GM18909 (cell line): ENCODE measurements around the gene RAB3IL1.

Source experiments
- ATAC-seq: cut with Tn5 transposase; IDR thresholded peaks from one replicate; pipeline ENCODE4 v1.9.1; 2021; ENCODE audit warnings: mild to moderate bottlenecking; ENCODE audit not compliant: unreplicated experiment, poor library complexity

Gene RAB3IL1

DNA sequence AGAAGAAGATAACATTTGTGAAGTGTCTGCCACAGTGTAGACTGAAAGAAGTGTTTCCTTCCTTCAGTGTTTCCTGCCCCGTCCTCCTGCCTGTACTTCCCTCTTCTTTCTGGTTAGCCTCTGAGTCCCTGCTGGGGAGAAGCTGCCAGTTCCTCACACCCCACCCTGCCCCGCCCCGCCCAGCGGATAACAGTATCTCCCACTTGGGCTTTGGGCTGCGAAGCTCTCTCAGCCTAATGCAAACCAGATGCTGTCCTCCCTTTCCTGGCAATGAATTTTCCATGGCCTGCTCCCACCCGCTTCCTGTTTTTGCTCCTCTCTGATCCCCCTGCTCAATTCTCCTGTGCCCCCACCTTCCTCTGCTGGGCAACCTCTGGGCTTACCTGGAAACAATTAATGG is 5.2 kb upstream of the RAB3IL1 start:
- ATAC-seq: no peak

DNA sequence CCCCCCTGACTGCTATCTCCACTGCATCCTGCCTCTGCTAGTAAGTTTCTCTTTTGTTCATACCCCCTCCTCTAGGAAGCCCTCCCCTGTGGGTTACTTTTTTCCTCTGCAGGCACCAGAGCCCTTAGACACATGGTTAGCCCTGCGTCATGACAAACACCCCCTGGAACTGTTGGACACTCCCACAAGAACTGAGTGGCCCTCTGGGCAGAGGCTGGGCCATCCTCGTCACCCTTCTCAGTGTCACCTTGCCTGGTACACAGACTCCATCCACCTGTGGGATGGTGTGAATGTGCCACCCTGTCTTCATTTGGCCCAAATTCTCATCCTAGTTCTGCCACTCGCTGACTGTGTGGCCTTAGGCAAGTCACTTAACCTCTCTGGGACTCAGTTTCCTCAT is 4.1 kb upstream of the RAB3IL1 start:
- no peak for ATAC-seq

DNA sequence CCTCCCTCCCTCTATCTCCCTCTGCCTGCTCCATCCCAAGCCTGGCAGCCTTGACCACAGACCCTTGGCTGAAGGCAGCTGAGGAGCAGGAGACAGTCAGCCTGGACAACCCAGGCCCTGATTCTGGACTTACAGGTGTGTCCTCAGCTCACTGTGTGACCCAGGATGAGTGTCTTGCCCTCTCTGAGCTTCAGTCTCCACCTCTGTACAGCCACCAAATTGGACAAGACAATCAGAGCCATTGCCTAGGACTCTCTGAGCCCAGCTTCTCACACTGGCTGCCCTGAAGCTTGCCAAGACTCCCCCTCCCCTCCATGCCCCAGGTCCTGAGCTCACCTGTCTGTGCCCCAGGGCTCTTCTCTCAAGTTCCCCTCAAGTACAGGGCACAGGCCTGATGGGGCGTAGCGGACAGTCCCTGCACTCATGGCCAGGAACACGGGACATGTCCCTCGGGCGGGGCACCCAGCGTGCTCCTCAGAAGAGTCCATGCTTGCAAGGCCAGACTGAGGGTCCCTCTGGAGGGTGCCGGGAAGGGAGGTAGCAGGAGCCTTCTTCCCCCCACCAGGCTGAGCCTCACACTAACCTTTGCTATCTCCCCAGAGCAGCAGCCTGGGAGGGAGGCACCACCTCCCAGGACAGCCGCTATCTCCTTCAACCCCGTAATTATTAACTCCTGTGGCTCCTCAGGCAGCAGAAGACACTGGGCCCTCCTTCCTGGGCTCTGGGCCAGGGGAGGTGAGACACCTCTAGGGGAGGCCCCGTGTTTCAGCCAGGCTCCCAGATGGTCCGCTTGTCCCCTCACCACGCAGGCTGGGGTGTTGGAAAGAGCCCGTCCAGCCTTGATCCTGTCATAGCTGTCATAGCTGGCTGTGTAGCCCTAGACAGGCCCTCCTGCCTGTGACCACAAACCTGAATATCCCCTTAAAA is 2.6 kb upstream of the RAB3IL1 start:
- no peak for ATAC-seq

DNA sequence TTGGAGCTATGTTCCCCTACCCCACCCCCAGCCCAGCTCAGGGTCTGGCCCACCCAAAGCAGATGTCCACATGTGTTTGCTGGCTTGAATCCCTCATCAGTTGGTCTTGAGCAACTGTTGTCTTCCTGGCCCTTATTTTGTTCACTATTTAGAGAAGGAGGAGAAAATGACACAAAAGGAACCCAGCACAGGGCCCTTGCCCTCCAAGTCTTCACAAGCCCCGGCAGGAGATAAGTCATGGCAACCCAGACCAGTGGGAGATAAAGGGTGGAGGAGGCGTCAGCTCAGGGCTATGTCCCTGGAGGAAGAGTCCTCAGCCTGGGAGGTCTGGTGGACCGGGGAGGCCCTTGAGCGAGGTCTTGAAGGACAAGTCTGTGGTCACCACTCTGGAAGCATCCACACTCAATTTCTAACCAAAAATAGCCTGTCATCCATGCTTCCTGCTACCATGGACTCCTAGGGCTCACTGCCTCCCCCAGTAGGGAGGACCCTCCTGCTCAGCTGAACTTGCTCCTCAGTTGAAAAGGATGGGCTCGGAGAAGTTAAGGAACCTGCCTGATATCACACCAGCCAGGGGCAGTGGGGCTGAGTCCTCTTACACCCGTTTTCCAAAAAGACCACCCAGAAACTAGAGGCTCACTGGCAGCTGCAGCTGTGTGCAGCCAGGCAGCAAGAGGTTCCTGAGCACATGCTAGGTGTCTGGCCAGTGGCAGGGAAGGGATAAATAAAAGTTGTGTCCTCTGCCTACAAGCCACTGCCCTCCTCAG is 1.8 kb upstream of the RAB3IL1 start:
- ATAC-seq: no peak

DNA sequence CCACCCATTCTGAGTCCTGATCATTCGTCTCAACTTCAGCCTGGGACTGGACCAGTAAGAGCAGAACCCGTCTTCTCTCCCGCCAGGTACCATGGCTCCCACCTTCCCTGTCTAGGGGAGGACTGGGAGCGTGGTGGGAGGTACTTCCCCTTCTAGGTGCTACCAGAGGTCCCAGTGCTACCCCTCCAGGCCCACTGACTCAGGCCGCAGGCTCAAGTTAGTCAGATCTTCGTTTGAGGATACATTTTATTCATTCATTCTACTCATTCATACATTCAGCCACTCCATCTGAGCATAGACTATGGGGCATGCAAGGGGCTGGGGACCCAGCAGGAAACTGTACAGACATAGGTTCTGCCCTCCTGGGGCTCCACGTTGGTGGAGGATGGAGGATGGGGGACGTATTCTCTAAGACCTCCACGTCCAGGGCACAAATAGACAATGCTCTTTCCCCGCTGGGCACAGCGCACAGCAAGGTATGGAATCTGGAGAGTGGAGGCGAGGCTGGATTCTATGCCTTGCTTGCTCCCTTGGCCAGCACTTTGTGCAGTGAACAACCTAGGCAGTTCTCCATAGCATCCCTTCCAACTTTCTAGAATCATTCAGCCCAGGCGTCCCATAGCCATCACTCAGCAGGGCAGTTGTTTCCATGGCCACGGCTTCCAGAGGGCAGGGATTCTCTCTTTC is 1.0 kb upstream of the RAB3IL1 start:
- no peak for ATAC-seq

DNA sequence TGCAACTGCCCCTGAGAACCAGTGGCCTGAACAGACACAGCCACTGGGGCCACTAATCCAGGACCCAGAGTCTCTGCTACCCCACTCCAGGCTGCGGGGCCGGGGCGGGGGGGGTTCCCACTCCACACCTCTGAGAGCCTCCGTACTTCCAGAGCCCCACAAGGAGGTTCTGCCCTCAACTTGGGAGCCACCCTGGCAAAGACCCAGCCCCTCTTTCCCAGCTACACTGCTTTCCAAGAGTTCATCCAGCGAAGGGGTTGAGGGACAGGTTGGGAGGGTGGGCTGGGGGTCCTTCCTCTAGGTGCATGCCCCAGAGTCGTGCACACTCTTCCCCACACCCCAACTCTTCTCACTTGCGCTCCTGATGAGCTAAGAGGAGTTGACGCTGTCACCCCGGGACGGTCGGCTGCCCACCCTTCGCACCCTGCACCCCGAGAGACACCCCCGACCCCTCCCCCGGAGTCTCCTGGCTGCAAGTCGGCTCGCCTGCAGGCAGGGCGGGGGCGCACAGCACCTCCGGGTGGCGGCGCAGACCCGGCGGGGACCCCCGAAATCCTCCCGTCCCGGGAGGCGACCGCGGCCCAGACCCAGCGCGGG is 531 bp downstream of the RAB3IL1 start:
- ATAC-seq: no peak

DNA sequence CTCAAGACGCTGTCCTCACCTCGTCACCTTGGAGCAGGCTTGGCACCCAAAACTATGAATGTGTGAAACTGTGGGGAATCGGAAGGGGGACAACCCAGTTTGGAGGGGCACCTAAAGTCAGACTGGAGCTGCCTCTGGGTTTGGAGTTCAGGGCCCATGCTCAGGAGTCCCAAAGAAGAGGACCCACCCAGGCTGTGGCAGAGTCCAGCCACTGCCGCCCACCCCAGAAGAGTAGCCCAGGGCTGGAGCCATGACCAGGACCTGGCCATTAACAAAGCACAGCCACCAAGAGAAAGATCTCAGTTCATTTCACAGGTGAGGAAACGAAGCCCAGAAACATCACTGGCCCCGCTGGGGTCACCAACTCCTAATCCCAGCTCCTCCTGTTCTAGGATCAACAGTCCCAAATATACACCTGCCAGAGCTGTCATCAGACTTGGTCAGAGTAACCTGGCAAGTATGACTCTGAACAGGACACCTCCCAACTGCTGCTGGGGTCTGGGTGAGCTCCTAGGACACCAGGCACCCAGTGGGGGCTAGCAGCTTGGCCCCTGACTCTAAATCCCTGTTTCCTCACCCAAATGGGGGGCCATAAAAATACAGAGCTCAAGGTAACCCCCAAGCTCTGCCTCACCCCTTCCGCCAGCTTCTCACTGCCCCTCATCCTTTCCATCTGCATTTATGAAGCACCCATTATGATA is 2.7 kb downstream of the RAB3IL1 start:
- no peak for ATAC-seq

DNA sequence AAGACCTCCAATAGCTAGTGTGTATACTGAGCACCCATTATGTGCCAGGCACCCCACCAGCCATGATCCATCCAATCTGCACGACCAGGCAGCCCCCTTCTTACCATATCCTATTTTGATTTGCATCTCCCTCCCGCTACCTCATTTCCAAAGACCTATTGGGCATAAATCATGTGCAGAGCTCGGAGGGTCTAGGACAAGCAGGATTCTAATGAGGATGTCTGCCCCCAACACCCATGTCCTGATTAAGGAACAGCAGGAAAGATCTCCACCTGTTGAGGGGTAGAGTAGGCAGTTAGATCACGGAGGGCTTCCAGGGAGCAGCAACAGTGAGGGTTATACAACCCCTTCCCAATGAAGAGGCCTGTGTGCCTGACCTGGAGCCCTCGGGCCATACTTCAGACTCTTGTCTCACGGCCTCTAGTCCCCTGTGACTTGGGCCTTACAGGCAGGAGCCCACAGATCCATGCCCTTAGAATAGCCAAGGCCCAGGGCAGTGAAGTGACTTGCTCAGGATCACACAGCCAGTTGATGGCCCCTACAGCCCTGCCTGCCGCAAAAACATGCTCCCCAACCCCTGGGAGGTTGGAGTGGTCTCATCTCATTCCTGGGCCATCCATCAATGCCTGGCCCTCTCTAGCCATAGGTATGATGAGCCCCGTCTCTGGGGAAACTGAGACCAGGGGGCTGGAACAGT is 3.5 kb downstream of the RAB3IL1 start:
- no peak for ATAC-seq

DNA sequence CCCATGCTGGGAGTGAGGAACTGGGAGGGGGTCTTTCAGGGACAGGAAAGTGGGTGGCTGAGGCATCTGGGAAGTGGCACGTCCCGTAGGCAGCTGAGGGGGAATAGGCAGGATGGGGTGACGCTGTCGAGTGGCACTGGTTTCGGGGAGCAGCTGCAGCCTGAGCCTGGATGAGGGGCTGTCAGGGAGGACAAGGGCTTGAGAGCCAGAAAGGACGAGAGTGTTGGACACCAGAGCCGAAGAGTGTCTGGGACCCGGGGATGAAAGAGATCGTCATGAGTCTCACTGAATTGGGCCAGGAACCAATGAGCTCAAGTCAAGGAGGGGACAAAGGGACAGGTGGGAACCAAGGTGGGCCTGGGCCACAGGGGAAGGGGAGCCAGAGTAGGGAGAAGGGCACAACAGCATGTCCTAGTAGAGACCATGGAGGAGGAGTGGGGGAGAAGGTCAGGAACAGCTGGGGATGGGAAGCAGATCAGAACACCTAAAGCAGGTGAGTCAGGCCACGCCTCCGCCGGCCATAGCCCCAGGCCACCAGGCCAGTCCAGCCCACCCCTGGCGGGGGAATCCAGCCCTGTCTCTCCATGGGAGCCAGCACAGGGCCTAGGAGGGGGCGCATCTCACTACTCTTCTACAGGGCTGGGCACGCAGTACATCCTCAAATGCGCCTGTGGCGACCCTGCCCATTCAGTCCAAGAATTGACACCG is 4.2 kb downstream of the RAB3IL1 start:
- ATAC-seq: no peak

DNA sequence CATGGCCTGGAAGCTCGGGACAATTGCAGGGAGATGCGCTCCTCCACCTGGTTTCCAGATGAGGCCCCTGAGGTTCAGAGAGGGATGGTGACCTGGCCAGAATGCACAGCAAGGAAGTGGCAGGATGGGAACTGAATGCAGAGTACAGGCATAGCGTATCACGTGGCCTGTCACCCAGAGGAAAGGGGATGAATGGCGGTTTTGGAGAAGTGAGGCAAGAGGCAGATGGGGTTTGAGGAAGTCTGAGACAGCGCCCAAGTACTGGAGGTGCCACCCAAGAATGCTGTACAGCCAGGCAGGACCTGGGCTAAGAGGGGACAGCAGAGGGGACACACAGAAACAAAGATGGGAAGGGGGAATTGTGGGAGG is 4.9 kb downstream of the RAB3IL1 start:
- no peak for ATAC-seq

DNA sequence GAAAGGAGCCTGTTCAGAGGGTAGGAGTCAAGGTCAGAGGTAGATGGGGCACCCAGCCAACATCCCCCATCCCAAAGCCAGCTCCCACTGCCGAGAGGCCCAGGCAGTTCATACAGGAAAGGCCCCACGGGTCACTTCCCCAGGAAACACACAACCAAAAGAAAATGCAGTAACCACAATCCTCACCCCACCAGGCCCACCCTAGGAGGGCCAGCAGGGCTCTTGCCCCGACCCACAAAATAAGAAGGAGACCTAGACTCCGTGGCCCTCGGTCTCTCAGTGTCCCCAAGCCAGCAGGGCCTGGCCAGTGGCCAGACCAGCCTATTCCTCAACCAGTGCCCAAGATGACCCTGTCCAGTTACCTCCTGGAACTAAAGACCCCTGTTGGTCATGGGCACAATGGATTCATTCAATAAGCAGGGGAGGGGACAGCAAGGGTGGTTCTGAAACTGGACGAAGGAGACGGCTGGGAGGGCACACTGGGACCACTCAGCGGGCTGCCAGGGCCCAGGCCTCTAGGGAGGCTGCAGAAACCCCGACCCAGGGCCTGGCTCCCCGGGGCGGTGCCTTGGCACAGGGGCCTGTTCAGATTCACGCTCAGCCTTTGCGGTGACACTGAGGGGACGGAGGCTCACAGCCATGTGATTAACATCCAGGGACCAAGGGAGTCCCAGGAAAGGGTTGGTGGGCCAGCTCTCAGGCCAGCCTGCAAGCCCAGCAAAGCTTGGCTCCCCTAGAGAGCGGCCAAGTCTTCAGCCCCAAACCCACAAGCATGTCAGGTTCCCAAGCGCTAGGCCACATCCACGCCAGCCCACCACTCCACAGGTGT is 5.5 kb downstream of the RAB3IL1 start:
- ATAC-seq: no peak

DNA sequence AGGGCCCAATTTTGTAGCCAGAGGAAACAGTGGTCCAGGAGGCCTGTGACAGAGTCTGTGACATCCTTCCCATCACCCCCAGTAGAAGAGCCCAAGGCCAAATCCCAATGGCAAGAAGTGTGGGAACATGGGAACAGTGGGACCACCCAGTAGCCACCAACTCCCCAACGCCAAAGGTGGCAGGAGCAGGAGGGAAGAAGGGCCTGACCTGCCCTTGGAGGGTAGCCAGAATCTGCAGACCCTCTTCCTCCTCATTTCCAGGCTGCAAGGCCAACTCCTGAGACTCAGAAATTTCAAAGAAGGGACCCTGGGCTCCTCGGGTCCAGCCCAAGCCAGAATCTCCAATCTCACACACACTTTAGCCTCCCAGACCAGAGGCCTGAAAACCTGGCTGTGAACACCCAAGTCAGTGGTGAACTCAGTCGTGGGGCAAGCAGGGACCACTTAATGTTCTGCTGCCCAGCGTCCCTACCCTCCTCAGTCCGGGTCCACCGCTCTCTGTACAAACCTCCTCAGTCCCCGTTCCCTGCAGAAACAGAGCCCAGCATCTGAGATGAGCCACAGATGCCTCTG is 6.2 kb downstream of the RAB3IL1 start:
- no peak for ATAC-seq

DNA sequence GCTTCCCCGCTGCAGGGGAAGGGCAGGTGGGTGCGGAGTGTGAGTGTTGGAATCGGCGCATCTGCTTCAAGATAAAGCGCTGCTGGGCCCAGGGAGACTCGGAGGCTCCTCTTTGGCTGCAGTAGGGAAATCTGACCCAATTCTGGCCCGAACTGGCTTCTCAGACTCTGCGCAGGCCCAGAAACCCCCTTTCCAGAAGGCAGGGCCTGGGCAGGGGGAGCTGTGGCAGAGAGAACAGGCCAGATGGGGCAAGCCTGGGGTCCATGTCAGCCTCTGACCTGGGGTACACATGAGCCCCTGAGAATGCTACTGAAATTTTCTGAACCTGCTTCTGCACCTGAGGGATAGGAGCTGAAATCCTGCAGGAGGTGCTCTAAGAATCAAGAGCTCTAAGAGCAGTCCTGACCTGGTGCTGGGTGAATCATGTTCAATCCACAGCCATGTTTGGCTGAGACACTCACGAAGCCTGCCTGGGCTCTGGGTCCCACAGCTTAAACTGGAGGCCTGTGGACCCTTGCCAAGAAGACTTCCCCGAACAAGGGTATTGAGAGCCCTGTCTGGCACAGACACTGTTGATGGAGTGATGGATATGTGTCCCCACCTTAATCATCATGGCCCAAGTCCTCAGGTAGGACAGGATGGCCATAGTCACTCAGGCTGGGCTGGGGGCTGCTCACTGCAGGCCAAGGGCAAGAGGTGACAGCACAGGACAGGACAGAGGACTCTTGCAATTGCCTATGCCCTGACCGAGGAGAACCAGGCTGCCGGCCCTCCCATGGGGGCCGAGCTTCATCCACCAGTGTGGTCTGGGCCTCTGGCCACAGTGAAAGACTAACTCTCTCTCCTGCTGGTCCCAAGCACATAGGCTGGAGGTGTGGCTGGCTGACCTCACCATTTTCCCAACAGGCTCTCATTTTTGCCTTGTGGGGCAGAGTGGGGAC is 6.9 kb downstream of the RAB3IL1 start:
- ATAC-seq: no peak

DNA sequence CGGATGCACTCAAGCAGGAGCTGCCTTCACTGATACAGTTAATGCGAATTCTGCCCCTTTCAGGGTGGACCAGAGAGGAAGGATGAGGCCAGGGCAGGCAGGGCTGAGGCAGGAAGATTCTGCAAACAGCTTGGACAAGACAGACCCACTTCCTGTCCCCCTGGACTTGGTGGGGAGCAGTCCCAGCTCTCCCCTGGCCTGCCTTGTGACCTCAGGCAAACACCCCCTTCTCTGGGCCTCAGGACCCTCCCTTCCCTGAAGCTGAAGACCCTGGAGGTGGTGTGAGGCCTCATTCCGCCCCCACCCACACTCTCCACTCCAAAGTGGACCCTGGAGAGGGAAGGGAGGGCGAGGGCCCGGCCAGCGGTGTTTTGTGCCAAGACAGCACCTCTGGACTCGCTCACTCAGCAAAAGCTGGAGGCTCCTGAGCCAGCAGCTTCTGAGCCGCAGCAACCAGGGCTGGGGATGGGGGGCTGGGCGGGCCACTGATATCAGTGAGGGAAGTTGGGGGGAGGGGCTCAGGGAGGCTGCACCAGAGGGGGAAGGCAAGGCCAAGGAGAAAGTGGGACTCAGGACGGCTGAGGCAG is 8.5 kb downstream of the RAB3IL1 start:
- no peak for ATAC-seq

DNA sequence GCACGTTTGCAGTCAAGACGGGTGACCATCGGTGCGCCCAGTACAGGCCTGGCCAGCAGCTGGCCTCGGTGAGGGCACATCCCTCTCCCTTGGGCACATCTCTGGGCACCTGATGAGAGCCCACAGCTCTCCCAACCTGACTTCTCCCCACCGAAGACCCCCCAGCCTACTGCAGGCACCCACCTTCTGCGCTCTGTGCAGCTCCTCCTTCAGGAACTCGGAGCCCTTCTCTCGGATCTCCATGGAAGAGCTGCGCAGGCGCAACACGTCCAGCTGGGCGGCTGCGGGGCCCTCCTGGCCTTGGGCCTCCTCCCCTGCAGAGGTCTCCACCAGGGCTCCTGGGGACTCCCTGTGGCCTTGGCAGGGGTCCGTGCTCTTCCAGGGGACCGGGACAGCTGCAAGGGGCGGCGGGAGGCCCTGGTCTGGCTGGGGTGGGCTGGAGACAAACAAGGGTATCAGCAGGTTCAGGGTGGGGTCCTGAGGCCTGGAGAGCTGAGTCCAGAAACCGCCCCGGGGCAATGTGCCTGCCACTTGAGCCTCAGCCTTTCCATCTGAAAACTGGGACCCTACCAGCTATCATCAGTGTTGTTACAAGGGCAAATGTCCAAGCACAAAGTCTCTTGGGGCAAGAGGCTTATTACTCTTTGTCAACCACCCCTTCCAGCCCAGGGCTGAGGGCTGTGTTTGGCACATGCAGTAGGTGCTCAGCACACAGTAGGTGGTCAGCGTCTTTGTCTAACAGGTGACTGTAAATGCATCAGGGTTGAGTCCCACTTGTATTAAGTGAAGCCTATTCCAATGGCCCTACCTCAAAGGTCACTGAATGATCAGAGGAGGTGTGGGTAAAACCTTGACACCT is 9.3 kb downstream of the RAB3IL1 start:
- ATAC-seq: no peak
